DMS114 treated with DMSO at 0.1 percent for 48 hours (cell line): Measurements from ENCODE around the gene OR5A2.
A peak's percentile ranks its signal among the peaks of the same experiment; 100 is the strongest.
"Not testable (repeated sequence)": the region's sequence is repeated elsewhere in the genome, so short reads cannot be mapped to it uniquely, and the experiment has no call there.

Source experiments
- DNase-seq: peaks from one replicate; lab custom pipeline; 2025; ENCODE audit not compliant: unreplicated experiment; lab: John Stamatoyannopoulos, UW

OR5A2 gene

DNA sequence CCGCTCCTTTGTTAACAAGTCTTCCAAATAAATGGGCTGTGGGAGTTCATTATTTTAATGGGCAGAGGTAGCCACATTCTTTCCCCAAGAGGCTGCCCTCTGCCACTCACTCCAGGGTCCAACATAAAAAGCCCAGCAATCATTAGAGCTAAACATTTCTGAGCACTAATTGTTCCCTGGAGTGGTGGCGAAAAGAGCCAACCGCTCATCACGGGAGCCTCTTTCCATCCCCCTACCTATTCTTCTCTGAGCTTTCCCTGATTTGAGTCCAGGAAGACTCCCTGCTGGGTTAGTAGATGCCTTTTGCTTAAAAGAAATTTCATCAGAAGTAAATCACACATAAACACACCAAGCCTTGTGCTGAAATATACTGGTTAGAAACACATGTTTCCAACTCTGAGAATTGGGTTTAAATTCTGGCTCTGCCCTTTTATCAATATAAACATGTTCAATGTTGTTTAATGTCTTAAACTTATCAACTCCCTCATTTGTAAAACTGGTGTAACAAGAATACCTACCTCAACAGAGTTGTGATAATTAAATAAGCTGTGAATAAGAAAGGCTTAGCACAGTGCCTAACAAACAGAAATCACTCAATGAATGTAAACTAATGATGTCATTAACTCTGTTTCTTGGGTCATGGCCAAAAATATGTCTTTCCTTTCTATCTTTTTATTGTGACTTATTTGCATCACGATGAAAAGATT lies at the start of gene OR5A2:
Gene OR5A2, minus strand, starts transcription at position 53 of the 707 bp plus-strand sequence. CDS start 3,460 bp downstream, outside the sequence.
- DNase-seq = no peak

GRCh38 chr11:59475176-59475575 lies 49.0 kb upstream of the OR5A2 start:
- DNase-seq = no peak

GRCh38 chr11:59473015-59473414 lies 46.8 kb upstream of the OR5A2 start, which contains the start of gene OR4D10:
OR4D10 (plus strand) TSS chr11:59473315; CDS start chr11:59477430, 4,115 bp downstream.
- DNase-seq = no peak

- DNase-seq = no peak
These were observed 37.0 kb upstream of the OR5A2 start for GRCh38 chr11:59463190-59463641.

DNA sequence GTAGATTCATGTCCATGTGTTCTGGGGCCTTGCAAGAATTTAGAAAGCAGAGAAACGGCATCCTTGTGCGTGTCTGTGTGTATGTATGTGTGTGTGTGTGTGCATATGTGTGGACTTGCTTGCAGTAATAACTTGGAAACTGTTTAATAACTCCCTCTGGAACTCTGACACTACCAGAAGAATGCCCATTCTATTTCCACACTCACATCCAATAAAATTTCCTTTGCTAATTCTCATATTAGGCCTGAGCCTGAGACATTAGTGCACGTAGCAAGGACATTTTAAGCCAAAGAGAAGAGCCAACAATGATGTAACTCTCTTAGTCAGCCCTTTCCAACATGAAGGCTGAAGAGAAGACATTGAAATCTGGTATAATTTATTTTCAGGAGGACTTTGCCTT lies 33.7 kb upstream of the OR5A2 start:
- DNase-seq = no peak

GRCh38 chr11:59456661-59457060 lies 30.4 kb upstream of the OR5A2 start, which contains the start of gene OR4D6:
OR4D6 (plus strand) TSS chr11:59456961; CDS start chr11:59456961, 0 bp downstream.
- no peak for DNase-seq

DNA sequence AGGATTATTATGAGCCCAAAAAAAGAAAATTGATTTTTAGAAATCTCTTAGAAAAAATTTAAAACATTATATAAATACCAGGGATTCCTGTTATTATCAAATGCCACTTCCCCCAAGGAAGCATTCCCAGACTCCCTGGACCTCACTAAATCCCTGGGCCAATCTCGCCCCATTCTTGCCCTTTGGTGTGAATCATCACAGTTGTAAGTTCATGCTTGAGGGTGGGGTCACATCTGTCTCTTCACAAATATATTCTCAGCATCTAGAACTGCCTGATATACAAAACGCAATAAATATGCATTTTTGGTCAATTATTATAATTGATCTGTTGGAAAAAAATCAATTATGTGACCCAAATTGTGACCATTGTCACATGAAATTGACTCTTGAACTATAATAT lies 22.3 kb upstream of the OR5A2 start:
- DNase-seq = no peak

GRCh38 chr11:59445624-59446023 lies 19.4 kb upstream of the OR5A2 start:
- not testable (repeated sequence) for DNase-seq

DNA sequence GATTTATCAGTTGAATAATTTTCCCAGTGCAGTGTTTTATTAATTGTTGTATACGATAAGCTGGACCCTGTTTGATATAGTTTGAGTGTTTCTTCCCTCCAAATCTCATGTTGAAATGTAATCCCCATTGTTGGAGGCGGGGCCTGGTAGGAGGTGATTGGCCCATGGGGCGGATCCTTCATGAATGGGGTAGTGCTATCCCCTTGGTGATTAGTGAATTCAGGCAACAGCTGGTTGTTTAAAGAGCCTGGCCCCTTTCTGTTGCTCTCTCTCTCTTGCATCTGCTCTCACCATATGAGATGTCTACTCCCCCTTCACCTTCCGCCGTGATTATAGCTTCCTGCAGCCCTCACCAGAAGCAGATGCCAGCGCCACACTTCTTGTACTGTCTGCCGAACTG lies 11.6 kb upstream of the OR5A2 start:
- no peak for DNase-seq

GRCh38 chr11:59436169-59436568 lies 10.0 kb upstream of the OR5A2 start, which contains the start of gene OR5A1:
OR5A1 (plus strand) TSS chr11:59436469; CDS start chr11:59443169, 6,700 bp downstream.
- no peak for DNase-seq

- DNase-seq = peak; percentile 13
These were observed 3.8 kb upstream of the OR5A2 start for GRCh38 chr11:59429924-59430516.

- DNase-seq = no peak
These were observed 812 bp upstream of the OR5A2 start for GRCh38 chr11:59427068-59427382.

GRCh38 chr11:59425131-59425530 lies 1.1 kb downstream of the OR5A2 start:
- no peak for DNase-seq

DNA sequence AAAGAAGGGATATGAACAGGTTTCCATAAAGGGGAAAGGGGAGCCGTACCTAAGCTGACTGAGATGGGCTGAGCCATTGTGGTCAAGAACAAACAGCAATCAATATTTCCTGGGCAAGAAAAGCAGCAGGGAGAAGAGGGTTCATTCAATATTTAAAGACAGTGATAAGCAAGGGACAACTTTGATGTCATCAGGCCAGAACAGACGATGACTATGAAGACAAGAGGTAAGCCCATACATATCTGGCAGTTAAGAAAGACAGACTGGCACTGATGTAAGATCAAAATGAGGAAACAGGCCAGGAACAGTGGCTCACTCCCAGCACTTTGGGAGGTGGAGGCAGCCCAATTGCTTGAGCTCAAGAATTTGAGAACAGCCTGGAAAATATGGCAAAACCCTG lies 2.4 kb downstream of the OR5A2 start:
- DNase-seq = no peak

DNA sequence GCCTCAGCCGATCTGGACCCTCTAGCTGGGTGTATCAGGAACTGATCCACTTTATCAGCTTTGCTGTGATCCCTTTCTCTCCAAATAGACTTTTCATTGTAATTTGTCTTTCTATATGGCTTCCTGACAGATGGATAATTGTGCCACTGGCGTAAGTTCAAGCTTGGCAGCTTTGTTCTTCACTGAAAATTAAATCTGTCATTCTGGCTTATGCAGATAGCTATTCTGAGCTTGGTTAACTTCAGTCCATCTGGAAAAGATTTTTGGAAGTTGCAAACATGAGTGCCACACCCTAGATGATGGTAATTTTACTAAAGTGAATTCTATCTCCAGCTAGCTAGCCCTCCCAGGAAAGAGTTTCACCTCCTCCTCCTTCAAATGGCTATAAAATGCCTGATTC lies 8.1 kb downstream of the OR5A2 start:
- DNase-seq = no peak

DNA sequence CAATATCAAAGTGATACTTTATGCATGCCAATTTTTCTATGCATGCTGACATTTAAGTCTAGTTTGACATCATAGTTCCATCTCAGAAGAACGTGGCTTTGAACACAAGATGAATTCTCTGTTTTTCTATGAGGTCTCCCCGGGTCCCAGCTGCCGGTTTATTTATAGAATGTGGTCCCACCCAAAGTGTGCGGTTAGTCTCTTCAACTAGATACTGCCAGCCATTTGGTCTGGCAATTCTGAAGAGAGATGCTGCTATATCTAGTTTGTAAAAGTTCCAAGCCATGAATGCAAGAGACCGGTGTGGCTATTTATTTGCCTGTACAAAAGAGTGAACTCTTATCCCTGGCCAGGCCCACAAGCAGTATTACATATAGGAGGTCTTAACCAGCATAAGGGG lies 9.2 kb downstream of the OR5A2 start:
- DNase-seq = no peak

GRCh38 chr11:59416613-59417012 lies 9.6 kb downstream of the OR5A2 start:
- DNase-seq = no peak

DNA sequence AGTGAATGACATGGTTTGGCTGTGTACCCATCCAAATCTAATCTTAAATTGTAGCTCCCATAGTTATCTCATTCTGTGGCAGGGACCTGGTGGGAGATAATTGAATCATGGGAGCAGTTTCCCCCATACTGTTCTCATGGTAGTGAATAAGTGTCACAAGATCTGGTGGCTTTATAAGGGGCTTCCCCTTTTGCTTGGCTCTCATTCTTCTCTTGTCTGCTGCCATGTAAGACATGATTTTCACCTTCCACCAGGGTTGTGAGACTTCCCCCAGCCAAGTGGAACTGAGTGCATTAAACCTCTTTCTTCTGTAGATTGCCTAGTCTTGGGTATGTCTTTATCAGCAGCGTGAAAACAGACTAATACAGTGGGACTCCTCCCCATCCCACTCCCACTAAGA lies 11.1 kb downstream of the OR5A2 start:
- no peak for DNase-seq

GRCh38 chr11:59413646-59414045 lies 12.6 kb downstream of the OR5A2 start:
- no peak for DNase-seq

DNA sequence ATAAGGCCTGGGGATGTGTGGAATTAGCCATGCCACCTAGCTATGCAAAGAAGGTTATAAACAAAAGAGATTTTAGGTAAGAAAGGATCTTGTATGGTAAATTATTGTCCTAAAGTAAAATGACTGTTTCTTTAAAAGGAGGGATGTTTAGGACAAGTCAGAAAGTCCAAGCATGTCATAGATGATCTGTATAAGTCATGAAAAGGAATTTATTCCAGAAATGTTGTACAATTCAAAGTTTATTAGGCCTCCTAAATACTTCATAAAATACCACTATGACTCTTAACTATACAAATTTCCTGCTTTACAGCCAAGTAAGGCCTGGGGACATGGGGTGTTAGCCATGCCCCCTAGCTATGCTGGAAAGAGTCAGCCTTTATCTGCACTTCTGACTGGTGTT lies 22.7 kb downstream of the OR5A2 start:
- DNase-seq = no peak

DNA sequence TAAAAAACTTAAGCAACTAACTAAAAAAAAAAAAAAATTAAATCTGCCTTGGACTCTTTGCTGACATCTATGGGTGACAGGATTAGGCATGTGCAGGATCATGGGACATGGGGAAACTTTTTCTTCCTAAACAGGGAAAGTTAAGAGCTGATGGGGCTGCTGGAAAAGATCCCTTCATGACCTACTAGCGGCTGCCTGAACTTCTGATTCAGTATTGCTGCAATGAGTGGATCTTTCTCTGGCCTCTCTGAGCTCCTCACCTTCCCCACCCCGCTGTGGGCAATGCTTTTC lies 25.0 kb downstream of the OR5A2 start:
- DNase-seq = no peak

DNA sequence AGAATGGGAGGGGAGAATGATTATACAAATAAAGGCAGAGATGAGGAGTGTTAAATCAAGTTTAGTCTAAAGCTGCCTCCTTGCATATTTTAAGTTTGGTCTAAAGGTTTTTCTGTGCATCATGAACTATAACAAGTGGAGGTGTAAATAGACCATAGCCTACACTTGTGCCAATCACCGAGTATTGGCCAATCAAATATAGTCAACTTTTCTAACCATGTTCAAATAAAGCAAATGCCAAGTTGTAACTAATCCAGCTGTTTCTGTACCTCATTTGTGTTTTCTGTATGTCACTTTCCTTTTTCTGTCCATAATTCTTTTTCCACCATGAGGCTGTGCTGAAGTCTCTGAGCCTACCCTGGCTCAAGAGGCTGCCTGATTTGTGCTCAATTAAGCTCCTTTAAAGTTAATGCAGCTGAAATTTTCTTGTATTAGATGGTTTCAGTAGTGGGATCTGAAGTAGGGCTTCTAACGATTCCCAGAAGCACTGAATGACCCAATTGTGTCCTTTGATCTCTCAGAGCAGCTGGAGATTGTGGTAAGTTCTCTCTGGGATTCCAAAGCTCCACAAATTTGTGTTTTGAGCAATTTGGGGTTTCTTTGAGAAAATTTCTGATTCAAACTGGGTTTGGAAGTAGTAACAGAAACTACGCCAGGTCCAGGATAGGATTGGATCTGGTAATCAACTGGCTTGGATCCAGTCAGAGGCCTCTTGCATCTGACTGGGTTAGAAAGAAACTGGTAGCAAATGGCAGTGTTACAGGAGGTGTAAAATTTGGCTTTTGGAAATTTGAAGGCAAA lies 25.6 kb downstream of the OR5A2 start:
- no peak for DNase-seq
